HG03280 (cell line): ENCODE measurements around the gene NTRK2.

ENCODE experiments used
- ATAC-seq: cut with Tn5 transposase; IDR thresholded peaks from one replicate; pipeline ENCODE4 v1.9.1; 2021; ENCODE audit warnings: mild to moderate bottlenecking, moderate library complexity; ENCODE audit not compliant: unreplicated experiment

NTRK2 gene

DNA sequence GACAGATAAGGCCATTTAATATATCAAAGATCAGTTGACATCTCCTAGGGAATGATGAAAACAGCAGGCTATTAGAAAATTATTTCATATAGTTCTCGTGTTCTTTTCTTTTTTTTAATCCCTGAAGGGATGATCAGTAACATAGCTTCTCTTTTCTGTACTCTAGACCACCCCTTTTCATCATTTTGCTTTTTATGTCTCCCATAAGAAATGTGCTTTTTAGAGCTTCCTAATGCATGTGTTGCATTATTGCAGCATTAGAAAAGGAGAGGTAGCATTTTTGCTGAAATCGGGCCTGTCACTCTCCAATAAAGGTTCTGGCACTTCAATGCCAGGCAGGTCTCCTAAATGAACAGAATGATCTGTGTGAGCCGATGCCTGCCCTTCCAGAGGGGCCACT lies 143.3 kb downstream of the NTRK2 start:
- ATAC-seq = no peak

DNA sequence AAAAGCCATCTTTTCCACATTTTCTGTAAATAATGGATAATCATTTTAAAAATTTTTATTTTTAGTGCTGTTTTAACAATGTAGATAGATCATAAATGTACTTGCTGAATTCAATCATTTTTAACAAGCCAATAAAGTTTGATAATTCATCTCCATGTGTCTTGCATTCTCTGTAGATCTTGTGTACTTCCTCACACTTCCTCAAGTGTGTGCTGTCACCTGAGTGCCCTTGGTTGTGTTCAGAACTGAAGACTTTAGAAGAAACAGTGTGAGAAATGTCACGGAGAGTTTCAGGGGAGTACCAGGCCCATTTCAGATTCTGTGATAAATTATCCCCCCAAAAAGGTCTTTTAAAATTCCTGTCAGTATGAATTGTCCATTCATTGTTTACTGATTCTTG lies 146.0 kb downstream of the NTRK2 start:
- ATAC-seq = no peak

DNA sequence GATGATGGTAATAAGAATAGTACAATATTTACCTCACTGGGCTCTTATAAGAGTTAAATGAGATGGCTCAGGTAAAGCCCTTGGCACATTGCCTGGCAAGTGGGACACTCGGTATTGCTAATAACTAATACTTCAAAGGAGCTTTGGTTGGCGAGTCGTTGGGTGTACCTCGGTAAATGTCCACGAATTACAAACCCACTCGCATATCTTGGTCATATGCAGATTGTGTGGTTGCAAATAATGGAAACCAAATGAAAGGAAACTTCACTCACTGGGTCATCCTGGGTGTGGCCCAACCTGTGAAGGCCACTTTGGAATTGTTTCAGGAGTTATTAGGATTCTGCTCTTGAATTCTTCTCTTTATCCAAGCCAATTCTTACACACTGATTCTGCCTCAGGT lies 147.5 kb downstream of the NTRK2 start:
- ATAC-seq = no peak

DNA sequence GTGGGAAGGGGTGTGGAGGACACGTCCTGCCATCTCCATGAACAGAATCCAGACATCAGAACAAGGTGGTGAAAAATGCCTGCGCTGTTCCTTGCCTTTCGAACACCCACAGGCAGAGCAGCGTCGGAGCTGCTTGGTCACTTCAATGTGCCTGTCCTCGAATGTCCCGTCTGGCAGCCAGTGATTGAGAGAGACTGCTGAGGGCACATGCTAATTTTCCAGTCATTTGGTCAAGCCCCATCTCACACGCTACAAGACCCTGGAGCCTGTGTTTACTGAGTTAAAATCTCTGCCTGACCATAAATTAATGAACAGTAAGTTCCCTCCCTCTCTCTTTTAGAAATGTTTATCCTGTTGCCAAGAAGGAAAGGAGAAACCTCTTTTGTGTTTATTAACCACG lies 149.3 kb downstream of the NTRK2 start:
- no peak for ATAC-seq

DNA sequence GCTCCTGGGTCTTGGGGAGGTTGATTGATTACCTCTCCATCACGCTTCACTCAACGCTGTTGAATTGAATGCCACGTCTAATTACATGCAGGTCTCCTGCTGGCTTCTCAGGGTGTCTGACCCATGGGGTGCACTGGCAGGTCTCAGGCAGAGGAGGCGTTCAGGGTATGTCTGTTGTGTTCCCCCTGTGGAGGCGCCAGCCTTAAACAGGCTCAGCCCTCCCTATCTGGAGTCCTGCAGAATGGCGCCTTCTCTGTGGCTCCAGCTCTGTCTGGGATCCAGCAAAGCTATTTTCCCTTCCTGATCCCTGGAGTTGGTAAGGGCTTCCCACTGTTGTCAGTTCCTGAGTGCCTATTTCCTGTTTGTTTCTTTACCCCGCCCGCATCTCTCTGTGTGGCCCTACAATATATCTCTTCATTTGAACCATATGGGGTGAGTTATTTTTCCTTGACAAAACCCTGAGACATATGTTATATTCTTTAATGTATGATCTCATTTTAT lies 150.0 kb downstream of the NTRK2 start:
- no peak for ATAC-seq

DNA sequence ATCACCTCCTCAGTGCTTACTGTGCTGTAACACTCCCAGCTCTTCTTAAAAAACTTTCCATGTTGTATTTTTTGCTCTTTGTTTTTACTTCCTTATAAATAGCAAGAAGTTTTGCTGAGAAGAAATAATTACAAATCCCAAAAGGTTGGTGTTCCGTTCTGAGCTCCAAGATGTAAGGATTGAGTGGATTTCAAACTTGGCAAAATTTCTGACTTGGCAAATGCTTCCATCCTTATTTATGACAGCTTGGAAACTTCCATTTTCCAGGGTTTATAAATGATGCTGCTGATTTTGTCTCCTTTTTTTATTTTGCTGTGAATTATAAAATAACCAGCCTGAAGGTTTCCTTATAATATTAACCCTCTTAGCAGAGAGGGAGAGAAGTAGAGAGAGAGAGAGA lies 151.9 kb downstream of the NTRK2 start:
- ATAC-seq = no peak

DNA sequence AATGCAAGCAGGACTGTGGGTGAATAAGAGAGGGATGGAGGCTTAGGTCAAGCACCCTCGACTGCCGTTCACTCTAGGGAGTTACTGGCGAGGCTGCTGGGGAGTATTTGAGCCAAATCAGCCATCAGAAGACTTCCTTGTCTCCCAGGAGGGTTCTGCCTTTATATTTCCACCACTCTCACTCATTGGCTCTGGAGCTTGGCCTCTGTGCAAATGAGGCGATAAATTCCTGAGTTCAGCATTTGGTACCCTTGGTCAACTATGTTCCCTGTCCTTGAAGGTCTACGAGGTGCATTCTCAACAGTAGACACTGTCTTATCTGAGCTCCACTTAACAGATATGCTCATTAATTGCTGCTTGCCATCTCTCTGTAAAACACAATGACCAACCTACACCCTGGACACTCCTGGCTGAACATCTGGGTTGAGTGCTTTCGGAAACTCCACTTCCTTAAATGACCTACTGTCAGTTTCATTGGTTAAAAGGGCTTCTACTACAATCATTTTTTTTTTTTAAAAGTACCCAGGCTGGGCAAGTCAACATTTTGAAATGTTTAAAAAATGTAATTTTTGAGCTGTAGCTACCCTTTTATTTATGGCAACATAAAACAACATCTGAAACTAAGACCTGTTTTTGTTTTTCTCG lies 153.2 kb downstream of the NTRK2 start:
- peak; percentile 49 for ATAC-seq

DNA sequence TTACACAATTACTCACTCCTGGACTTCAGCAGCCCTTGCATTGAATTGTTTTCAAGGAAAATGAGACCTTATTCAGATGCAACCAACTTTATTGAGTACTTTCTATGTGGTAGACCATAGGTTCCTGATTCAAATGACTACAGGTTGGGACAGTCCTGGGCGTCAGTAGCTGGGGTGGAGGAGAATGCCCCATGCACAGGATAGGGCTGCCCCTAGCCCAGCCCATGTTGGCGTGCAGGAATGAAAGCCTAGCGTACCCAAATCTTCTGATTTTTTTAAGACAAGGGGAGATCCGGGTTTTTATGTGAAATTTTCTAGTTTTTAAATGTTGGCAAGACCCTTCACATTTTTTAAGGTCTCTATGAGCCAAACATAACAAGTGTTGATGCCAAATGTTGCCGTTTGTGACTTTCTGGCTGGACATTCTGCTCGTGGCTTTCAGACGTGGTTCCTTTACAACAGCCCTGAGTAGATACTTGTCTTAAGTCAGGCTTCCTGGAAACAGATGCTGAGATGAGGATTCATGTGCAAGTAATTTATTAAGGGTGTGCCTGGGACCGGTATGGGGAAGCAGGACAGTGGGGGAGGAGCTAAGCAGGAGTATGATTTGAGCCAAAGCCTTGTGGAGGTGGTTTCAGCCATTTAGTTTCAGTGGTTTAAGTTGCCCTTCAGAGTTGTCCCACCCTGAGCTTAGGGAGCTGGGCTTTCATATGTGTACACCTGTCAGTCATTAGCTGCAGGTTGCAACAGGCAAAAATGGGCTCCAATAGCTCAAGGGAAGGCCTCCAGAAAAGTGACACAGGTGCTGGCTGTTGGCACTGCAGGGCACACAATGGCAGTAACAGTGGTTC lies 154.1 kb downstream of the NTRK2 start:
- peak; percentile 50 for ATAC-seq

DNA sequence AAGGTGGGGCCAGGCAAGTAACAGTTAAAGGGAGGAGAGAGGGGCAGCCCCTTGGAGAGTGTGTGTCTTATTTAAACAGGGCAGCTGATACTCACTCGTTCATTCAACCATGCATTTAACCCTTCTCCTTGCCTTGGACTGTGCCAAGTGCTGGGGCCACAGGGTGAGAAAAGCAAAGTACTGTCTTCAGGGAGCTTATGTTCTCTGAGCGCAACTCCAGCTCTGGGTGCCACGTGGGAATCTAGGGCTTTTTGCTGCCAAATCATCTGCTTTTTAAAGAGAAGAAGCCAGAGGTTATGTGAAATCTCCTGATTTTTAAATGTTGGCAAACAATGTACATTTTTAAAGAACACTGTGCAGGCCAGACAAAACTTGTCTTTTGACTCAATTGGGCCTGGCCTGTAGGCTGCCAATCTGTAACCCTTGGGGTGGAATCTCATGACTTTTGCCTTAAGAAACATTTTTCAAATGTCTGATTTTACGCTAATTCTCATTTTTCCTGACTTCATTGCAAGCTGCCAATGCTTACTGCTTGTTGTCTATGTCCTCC lies 157.8 kb downstream of the NTRK2 start:
- ATAC-seq = no peak

DNA sequence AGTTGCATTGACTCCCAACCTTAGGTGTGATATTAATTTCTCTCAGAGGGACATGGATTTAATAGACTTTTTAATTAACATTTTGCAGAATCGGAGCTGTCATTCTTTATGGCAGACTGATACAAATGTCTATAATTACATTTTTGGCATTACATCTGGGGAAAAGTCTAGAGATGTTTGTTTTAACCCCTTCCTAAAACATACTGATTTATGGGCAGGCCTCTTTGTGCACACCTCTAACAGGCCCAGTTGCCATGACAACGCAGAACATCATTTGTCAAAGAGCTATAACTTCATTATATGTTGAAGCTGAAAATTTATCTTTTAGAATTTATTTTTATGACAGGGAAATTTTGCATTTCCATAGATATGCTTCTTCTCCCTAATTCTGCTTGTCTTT lies 158.5 kb downstream of the NTRK2 start:
- ATAC-seq = no peak

DNA sequence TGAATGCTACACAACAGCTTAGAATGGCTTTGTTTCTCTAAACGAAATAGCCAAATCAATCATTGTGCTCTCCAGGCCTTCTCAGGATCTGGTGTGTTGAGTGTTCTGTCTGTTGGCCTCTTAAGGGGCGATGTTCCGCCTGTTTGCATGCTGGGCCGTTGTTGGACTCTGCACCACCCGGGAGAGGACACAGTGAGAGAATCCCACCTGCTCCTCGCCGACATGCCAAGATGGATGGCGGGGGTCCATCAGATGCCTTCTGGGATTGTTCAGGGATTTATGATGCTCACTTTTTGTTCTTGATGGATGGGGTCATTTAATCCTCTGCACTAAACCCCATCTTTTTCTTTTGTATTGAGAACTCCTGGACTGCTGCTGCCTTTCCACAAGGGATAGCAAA lies 159.9 kb downstream of the NTRK2 start:
- ATAC-seq = no peak

DNA sequence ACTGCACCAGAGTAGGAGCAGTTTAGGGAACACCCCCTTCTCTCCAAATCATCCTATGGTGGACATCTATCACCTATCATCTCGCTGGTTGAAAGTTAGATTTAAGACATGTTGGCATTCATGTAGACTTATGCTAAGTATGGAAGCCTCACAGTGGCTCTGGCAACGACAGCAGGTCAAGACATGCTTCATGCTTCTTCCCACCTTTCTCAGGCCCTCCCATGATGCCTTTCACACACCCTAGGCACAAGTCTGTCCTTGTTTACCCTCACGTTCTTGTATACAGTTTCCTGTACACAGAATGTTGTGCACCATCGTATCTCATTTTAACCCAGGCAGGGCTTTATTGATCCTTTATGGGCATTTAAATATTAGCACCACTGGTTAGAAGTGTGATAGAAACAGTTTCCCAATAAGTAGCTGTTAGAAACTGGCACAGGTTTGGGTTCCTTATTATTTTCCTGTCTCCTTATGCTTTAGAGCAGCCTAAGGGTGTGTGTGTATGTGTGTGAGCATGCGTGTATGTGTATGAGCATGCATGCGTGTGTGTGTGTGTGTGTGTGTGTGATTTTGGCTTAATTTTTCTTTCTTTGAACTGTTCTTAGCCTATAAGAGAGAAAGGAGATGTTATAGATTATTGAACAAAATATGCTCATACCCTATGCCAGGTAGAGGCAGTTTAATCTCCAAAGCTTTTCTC lies 160.6 kb downstream of the NTRK2 start:
- no peak for ATAC-seq

DNA sequence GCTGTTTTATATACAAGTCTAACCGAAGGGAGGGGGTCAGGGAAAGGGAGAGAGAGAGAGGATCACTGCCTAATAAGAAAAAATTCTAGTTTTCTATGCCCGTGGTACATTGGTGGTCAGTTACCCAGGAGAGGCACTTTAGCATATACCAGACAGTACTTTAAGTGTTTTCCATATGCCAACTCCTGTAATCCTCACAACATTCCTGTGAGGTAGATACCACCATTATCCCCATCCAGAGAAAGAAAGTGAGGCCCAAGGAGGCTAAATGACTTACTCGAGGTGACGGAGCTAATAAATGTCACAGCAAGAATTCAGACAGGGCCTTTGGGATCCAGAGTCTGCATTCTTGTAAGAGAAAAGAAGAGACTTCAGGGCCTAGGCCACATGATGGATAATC lies 161.8 kb downstream of the NTRK2 start:
- ATAC-seq = no peak

DNA sequence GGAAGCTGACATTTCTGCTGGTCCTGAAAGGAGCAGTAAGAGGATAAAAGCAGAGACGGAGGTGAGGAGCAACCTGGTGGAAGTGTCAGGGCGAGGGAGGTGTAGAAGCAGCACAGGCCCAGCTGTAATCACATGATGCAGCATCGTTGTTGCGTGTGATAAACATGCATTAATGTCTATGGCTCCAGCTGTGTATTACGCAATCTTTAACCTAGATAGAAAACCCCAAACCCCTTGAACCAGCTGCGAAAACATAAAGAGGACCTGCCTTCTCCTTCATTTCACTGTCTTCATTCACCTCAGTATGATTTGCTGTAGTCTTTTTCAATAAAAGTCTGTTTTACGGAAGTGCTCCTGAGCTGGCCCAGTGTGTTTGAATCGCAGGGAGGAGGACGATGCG lies 162.9 kb downstream of the NTRK2 start:
- no peak for ATAC-seq

DNA sequence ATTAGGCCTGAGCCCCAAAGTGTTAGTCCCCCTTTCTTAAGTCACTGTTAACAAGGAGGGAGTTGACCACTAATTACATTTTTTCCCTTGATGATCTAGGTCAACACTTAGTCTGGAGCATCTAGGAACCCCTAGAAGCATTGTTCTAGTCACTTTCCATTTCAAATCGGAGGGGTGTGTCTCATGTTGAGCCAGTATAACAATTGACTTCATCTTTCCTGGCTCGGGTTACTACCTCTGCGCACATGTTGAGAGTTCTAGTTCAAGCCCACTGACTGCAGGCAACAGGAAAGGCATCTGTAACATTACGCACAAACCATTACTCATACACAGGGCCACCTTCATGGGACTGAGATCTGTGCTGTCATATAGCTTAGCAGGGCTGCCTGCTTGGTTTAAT lies 164.9 kb downstream of the NTRK2 start:
- ATAC-seq = no peak

DNA sequence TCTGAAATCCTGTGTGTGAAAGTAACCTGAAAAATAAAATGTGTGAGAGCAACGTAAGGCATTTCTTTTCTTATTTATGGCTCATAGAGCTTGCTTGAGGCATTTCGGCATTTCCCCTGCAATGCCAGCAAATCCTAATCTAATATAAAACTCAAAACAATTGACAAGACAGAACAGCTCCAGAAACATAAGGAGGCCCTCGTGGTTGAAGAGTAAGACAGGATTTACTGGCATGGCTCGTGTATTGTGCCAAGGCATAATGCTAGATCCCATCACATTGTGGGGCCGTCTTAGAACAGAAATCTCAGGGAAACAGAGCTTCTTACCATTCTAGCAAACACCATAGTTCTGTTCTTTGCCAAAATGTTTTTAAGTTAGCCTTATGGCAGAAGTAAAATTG lies 166.2 kb downstream of the NTRK2 start:
- no peak for ATAC-seq

DNA sequence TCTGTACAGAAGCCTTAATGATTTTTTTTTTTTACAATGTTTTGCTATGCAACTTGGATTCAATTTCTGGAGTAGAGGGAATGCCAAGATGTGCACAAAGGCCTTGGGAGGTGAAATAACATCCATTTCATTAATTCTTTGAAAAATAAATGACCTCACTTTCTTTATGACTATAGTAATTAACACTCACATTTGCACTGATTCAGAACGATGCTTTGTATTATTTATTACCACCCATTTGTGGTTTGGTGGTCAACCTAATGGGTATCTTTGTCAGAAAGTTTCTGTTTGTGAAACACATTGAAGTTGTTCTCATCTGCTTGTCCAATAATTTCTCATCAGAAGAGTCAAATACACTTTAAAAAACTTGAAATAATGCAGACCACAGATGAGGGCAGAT lies 169.3 kb downstream of the NTRK2 start:
- ATAC-seq = no peak

DNA sequence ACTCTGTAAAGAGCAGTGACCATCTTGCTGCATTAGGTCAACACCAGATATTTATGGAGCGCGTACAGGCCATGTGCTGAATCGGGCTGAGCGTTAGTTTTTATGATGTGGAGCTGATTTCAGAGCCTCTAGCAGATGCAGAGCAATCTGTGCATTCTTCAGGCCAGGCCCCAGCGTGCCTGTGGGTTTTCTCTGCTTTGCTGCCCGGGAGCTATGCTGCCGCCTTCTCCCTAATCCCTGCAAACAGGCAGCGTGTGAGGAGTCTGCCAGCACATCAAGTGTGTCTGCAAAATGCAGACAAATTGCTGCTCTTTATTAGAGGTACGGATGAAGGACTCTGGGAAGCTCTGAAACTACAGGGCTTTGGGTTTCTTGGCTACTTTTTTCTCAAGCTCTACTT lies 170.0 kb downstream of the NTRK2 start:
- no peak for ATAC-seq

DNA sequence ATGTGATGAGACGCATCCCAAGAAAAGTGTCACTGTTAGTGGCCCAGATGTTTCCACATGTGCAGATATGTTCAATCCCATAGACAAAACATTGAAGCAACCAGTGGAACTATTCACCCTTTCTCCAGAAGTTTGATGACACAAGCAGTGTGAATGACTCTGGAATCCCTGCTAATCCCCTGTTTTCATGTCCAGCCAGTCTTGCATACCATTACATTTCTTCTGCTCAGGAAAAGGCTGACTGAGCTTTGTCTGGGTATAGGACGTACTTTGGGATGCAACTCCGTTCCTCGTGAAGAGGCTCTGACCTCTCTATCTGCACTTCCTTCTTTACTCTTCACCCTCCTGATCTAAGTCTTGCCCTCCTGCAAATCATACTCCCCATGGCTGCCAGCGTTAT lies 172.4 kb downstream of the NTRK2 start:
- no peak for ATAC-seq

DNA sequence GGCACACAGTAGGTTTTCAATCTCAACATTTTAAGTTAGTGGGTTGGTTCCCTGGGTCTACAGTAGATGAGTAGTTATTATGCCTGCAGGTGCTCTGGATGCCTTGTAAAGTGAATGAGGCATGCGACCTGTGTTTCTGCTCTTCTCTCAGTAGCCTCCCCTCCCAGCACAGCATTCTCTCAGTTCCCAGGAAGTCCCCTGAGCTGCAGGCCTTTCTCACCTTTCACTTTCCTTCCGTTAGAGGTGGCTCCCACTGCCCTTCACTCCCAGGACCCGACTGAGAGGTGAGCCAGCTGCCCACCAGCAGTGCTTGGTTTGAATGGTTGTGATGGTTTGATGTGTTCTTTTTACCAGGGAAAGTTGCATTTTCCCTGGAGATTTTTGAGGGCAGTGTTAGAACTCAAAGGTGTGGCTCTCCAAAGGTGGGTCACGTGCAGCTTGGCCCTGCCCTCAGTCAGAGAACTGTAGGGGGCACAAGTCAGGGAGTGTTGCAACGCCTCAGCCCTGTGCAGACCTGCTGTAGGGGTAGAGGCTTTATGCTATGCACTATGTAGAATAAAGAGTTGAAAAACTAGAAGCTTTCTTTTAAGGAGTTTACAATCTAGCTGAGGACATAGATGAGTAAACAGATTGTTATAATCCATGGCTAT lies 173.8 kb downstream of the NTRK2 start:
- no peak for ATAC-seq
